ENCODE results near the gene ADH6. TPM values are rescaled to one million over a fixed set of nuclear protein-coding genes. Genes with fewer than 3 reads are reported as not detected.

The ADH6 gene
- total RNA-seq, 1 experiment from 2014 or later, result 0.18 TPM

GRCh38 chr4:99252746-99253145, 33.7 kb upstream of the ADH6 start:
- Histone ChIP-seq H3K27ac (ENCODE audit: low read length) (no peak overlapping the region), H3K4me3 (ENCODE audit: low read depth in 2 of 2, low read length in 2 of 2) (no peak overlapping the region), H3K4me1 (ENCODE audit: control insufficient read depth, insufficient read depth, low read length) (no peaks in the 10 kb centered on the region), H3K27me3 (ENCODE audit: control insufficient read depth, insufficient read depth, low read length) (no peaks in the 10 kb centered on the region), H3K9me3 (ENCODE audit: control insufficient read depth, insufficient read depth, low read depth, low read length) (no peaks in the 10 kb centered on the region), H3K36me3 (ENCODE audit: control insufficient read depth, insufficient read depth, low read length) (no peaks in the 10 kb centered on the region)
- ChIA-PET POLR2A (no interaction called here), CTCF (no interaction called here)
- DNase-seq (ENCODE audit: low read depth, low spot score) (no peak), ATAC-seq (no peak)
- intact Hi-C loops (cut with micrococcal nuclease; ENCODE audit: unreplicated experiment) (no loop called here), in situ Hi-C loops (cut with HindIII; ENCODE audit: low pct_unique_long_range_greater_than_20kb, low sequenced_read_pairs) (no loop called here)
- TF ChIP-seq REST (IDR thresholded peaks at IDR 0.05; ENCODE audit: insufficient read depth in 1 of 2, low read depth in 2 of 2, low read length in 1 of 2) (no peak), TCF7L2 (IDR thresholded peaks at IDR 0.05; ENCODE audit: low read depth, low read length) (no peak), CTCF (IDR thresholded peaks at IDR 0.05) (no peak), SIN3A (IDR thresholded peaks at IDR 0.05; ENCODE audit: borderline replicate concordance, insufficient read depth, low read depth, low read length) (no peak)
- BruUV-seq (replicated peaks), result no TSS peak

DNA sequence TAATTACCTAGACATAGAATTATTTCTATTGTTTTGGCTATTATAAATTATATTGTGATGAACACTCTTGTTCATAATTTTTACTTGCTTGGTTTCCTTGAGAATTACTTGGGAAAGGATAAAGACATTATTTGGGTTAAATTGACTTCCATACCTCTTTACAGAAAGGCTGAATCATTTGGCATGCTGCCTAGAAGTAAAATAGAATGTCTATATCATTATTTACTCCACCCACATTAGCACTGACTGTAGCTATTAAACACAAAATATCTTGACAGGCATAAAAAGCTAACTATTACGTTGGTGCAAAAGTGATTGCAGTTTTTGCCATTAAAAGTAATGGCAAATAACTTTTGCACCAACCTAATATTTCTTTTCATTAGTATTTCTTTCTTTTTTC, 29.7 kb upstream of the ADH6 start:
- no peak overlapping the region for H3K27ac ChIP-seq (ENCODE audit: low read length)
- ATAC-seq (no peak), DNase-seq (ENCODE audit: low read depth, low spot score) (no peak)
- no peaks in the 10 kb centered on the region for H3K27me3 ChIP-seq (ENCODE audit: control insufficient read depth, insufficient read depth, low read length)
- H3K4me3 ChIP-seq (ENCODE audit: low read depth in 2 of 2, low read length in 2 of 2), result no peak overlapping the region
- no TSS peak for BruUV-seq (replicated peaks)
- TF ChIP-seq REST (IDR thresholded peaks at IDR 0.05; ENCODE audit: insufficient read depth in 1 of 2, low read depth in 2 of 2, low read length in 1 of 2) (no peak), CTCF (IDR thresholded peaks at IDR 0.05) (no peak), POLR2AphosphoS5 (IDR thresholded peaks at IDR 0.05; ENCODE audit: low read depth, low read length) (no peak), SIN3A (IDR thresholded peaks at IDR 0.05; ENCODE audit: borderline replicate concordance, insufficient read depth, low read depth, low read length) (no peak), TCF7L2 (IDR thresholded peaks at IDR 0.05; ENCODE audit: low read depth, low read length) (no peak)
- CTCF ChIA-PET, result no interaction called here
- no peaks in the 10 kb centered on the region for H3K4me1 ChIP-seq (ENCODE audit: control insufficient read depth, insufficient read depth, low read length)
- H3K9me3 ChIP-seq (ENCODE audit: control insufficient read depth, insufficient read depth, low read depth, low read length), result no peaks in the 10 kb centered on the region
- in situ Hi-C loops (cut with HindIII; ENCODE audit: low pct_unique_long_range_greater_than_20kb, low sequenced_read_pairs), result no loop called here
- no peaks in the 10 kb centered on the region for H3K36me3 ChIP-seq (ENCODE audit: control insufficient read depth, insufficient read depth, low read length)
- intact Hi-C loops (cut with micrococcal nuclease; ENCODE audit: unreplicated experiment), result no loop called here
- POLR2A ChIA-PET, result no interaction called here
